Superior temporal gyrus (tissue), 1 donor: Measurements from ENCODE around the gene RPS6KA4.
"Not testable (repeated sequence)": the region's sequence is repeated elsewhere in the genome, so short reads cannot be mapped to it uniquely, and the experiment has no call there.

Source experiments
- DNase-seq: peaks from one replicate; pipeline ENCODE4 v3.0.0-alpha.2; 2016; ENCODE audit errors: extremely low spot score

Gene RPS6KA4

DNA sequence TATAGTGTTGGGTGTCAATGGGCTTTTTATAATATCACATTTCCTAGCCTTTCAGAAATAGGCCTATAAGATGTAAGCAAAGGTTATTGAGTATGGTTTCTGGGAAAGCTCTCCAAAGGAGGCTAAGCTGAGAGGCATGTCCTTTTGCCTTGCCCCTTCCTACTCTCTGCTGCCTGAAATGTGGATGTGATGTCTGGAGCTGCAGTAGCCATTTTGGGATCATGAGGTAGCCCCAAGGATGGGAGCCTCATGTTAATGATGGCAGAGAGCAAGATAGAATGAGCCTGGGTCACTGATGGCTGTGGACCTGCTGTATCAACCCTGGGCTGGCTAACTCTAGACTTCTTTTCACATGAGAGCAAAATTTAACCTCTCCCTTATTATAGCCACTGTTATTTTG is 29.0 kb downstream of the RPS6KA4 start:
- DNase-seq: no peak

DNA sequence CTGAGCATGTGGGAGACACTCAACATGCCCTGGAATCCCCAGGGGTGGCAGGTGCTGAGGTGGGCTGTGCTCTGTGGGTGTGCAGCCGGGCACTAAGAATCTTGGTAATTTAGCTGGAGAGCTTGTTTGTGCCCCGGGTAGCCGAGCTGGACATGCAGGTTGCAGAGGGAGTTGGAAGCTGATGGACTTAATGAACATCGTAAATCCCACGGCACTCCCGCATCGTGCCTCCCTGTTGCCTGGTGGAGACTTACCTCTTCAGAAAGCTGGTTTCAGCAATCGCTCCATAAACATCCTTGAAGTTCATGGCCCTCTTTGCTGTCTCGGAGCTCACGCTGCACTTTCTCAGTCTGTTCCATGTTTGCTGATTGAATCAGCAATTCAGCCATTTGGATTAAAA is 29.9 kb downstream of the RPS6KA4 start:
- DNase-seq: no peak

DNA sequence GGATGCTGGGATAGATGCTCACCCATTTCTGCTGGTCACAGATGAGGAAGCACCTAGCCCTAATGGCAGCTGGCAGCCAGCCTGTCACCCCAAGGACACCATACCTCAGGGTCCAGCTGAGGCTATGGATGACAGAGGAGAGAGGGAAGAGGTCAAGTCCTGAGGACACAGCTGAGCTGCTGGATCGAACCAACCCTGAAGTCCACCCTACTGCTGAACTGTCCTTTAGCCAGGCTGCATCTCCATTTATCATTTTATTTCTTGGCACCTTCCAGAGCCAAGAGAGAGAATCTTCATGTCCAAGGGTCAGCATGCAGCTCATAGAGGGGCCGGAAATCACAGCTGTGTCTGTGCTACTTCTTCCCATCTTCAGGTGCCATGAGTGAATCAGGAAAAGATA is 30.9 kb downstream of the RPS6KA4 start:
- no peak for DNase-seq

- DNase-seq: no peak
These were observed 31.6 kb downstream of the RPS6KA4 start for GRCh38 chr11:64390558-64390957.

- DNase-seq: no peak
These were observed 32.9 kb downstream of the RPS6KA4 start for GRCh38 chr11:64391839-64392238.

- no peak for DNase-seq
These were observed 36.6 kb downstream of the RPS6KA4 start for GRCh38 chr11:64395545-64396078.

DNA sequence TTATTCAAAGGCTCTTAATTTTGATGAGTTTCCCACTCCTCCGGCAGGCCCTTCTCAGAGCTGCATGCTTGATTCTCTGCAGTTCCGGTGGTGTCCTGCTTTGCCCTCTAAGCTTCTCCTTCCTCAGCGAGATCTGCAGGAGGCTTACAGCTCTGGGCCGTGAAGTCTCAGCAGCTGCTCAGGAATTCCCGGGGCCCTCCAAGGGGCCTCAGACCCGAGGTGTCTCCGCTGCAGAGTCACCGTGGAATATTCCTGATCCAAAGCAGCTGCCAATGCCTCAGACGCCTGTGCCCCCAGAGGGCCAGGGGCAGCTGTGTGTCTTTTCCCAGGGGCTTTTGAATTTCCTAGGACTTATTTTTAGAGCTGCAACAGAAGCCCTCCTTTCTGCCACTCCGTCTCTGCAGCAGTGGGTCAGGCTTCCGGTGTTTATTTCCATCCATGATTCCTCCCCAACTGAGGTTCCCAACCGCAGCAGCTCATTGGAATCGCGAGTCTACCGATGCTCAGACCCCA is 37.2 kb downstream of the RPS6KA4 start:
- no peak for DNase-seq

- DNase-seq: no peak
These were observed 41.1 kb downstream of the RPS6KA4 start for GRCh38 chr11:64400102-64400501.

GRCh38 chr11:64400667-64401066 is 41.7 kb downstream of the RPS6KA4 start:
- no peak for DNase-seq

- no peak for DNase-seq
These were observed 42.8 kb downstream of the RPS6KA4 start for GRCh38 chr11:64401775-64402174.

DNA sequence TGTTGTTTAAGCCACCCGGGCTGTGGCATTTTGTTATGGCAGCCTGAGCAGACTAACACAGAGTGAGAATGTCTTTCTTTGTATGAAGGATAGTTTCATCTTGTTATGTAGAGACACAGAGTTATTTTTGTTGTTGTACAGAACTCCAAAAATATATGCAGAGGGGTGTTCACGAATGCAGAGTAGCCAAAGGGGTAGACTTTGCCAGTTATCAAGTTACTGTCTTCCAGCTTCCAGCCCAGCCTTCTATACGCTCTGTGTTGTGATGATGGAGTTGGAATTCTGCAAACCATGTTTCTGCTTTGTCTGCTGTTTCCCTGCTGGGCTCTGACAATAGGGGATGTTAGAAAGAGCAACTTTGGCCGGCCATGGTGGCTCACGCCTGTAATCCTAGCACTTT is 44.1 kb downstream of the RPS6KA4 start:
- DNase-seq: no peak

DNA sequence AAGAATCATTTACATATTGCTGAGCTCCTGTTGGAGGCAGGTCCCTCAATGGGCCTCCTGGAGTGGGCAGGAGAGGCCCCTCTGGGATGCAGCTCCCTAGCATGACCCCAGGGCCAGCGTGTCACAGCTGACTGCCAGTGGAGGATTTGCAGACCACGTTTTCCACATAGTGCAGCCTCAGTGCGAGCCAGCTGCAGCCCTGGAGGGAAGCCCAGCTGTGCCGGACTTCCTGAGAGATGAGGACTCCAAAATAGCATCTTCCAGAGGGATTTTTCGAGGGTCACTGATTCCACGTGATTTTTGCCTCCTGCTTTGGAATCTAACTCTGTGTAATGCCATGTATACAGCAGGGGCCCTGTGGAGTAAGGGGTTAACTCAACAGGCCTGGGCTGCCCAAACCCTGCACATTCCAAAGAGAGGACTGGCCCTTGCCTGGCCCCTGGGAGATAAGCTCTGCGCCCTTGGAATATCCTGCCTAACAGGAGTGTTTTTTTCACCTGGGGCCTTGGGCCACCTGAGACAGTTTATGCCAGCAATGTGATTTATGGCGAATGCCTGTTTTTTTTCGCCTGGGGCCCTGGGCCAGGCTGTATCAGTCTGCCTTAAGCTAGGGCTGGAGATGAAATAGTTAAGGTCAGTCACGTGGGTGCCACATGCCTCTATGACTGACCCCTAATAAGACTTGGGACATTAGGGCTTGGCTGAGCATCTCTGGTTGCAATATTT is 47.4 kb downstream of the RPS6KA4 start:
- DNase-seq: no peak

GRCh38 chr11:64407221-64407620 is 48.3 kb downstream of the RPS6KA4 start:
- DNase-seq: no peak

DNA sequence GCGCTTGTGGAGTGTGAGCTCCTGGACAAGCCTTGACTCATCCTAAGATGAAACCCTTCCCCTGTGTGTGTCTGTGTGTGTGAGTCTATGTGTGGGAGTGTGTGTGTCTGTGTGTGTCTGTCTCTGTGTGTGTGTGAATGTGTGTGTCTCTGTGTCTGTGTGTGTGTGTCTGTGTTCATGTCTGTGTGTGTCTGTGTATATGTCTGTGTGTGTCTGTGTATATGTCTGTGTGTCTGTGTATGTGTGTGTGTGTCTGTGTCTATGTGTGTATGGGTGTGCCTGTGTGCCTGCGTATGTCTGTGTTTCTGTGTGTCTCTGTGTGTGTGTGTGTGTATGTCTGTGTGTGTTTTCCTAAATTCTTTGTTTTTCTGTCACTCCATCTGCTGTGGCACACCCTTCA is 48.7 kb downstream of the RPS6KA4 start:
- DNase-seq: no peak

DNA sequence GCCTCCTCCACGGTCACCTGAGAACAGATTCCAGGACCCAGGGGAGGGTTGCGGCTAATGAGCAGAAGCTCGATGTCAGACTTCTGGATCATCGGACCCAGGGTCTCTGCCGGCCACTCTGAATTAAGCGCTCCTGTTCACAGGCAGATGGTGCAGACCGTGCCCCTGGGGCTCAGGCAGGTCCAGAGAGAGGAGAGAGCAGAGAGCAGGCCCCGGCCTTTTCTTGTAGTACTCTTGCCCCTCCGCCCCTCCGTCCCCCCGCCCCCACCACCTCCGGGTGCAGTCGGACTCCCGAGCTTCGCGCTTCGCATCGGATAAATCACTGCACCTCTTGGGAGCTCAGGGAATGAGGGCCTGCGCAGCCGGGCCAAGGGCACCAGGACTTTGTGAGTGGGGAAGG is 50.3 kb downstream of the RPS6KA4 start:
- DNase-seq: no peak

- DNase-seq: no peak
These were observed 50.9 kb downstream of the RPS6KA4 start for GRCh38 chr11:64409707-64410403.

DNA sequence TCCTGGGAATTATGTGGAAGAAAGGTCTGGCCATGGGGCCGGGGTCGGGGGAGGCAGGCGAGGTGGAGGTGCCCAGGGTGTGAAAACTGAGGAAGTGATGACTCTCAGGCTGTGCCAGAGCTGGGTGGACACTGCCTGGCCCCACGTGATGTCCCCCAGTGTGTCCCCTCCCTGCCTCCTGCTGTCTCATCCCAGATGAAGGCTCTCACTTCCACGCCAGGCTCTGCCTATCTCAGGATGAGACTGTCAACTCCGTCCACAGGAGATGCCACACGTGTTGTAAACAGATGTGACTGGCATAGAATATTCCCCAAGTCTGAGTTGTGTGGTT is 51.4 kb downstream of the RPS6KA4 start:
- no peak for DNase-seq

GRCh38 chr11:64413417-64413816 is 54.5 kb downstream of the RPS6KA4 start:
- DNase-seq: no peak

DNA sequence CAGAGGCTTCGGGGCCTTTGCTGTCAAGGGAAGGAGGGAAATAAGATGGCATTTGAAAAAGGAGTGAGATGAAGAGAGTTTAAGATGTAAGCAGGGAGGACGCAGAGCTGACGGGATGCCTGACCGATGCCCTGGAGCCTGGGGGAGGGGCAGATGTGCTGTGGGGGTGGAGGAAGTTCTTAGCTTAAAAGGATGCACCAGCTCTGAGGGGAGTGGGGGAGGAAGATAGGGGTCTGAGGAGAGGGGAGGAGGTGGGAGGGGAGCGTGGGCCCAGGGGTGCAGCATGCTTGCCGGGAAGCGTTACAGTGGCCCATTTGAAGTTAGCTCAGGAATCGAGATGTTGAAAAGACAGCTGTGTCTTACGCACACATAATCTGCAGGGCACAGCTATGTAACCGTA is 56.3 kb downstream of the RPS6KA4 start:
- DNase-seq: no peak

DNA sequence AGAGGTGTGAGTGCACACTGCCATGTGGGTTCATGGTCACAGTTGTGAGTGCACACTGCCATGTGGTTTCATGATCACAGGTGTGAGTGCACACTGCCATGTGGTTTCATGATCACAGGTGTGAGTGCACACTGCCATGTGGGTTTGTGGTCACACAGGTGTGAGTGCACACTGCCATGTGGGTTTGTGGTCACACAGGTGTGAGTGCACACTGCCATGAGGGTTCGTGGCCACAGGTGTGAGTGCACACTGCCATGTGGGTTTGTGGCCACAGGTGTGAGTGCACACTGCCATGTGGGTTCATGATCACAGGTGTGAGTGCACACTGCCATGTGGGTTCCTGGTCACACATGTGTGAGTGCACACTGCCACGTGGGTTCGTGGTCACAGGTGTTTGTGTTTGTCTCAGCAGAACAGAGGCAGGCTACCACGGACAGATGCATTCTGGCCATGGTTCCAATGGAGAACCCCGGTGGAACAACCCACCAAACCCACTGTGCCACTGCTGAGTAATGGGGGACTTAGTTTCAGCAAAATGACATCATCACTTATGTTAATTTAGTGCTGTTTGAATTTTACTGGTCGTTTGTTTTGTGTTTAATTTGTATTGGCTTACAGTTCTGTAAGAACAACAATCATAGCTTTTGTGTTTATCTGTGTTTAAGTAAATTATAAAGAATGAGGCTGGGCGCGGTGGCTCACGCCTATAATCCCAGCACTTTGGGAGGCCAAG is 57.2 kb downstream of the RPS6KA4 start:
- DNase-seq: no peak

DNA sequence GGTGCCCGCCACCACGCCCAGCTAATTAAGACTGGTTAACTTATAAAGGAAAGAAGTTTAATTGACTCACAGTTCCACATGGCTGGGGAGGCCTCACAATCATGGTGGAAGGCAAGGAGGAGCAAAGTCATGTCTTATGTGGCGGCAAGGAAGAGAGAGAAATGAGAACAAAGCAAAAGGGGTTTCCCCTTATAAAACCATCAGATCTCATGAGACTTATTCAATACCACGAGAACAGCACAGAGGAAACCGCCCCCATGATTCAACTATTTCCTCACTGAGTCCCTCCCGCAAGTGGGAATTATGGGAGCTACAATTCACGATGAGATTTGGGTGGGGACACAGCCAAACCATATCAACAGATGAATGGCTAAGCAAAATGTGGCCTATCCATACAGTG is 59.3 kb downstream of the RPS6KA4 start:
- not testable (repeated sequence) for DNase-seq

DNA sequence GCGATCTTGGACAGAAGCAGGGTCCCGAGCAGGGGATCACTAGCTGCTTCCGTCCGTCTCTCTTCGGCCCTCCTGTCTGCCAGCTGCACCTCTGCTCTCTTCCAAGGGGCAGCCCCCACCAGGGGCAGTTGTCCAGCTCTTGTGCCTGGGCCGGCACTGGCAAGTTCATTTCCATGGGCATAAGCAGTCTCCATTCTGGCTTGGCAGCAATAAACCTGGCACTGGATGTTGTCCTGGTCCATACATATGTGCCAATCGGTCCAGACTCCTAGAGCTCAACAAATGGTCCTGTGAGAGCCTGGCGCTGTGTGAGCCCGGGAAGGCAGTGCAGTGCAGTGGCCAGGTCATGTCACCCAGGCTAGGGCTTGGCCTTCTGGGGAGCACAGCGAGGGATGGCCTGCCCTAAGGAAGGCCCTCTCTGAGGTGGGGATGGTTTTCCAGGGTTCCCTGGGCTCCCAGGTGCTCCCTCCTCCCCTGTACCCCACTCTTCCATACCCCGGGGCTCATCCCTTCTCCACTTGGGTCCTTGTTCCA is 60.4 kb downstream of the RPS6KA4 start:
- no peak for DNase-seq
